Stimulated activated CD8-positive, alpha-beta memory T cell treated with anti-CD3 and anti-CD28 coated beads, Interleukin-7, amount 100 ng/mL, for 1 hour (primary cell): ENCODE measurements around the gene SEZ6L.

Experiments used
- DNase-seq, 2 donors: peaks; one replicate each; pipeline ENCODE4 v3.0.0-alpha.2; 2020; ENCODE audit warnings: low read depth in 2 of 2

The SEZ6L gene

GRCh38 chr22:26241361-26241760 lies 72.1 kb downstream of the SEZ6L start:
- DNase-seq, result no peak

GRCh38 chr22:26245001-26245400 lies 75.7 kb downstream of the SEZ6L start:
- no peak for DNase-seq

GRCh38 chr22:26246552-26246951 lies 77.3 kb downstream of the SEZ6L start:
- DNase-seq, result no peak

GRCh38 chr22:26251869-26252268 lies 82.6 kb downstream of the SEZ6L start:
- DNase-seq, result no peak

GRCh38 chr22:26259510-26259909 lies 90.2 kb downstream of the SEZ6L start:
- DNase-seq, result no peak

GRCh38 chr22:26264162-26264561 lies 94.9 kb downstream of the SEZ6L start:
- DNase-seq, result no peak

- no peak for DNase-seq
These were observed 96.0 kb downstream of the SEZ6L start for GRCh38 chr22:26265281-26265680.

GRCh38 chr22:26265909-26266308 lies 96.6 kb downstream of the SEZ6L start:
- DNase-seq, result no peak

- no peak for DNase-seq
These were observed 98.6 kb downstream of the SEZ6L start for GRCh38 chr22:26267856-26268255.

GRCh38 chr22:26269572-26269971 lies 100.3 kb downstream of the SEZ6L start:
- DNase-seq, result no peak

GRCh38 chr22:26271427-26271826 lies 102.2 kb downstream of the SEZ6L start:
- no peak for DNase-seq

- no peak for DNase-seq
These were observed 103.9 kb downstream of the SEZ6L start for GRCh38 chr22:26273011-26273675.

- DNase-seq, result no peak
These were observed 107.4 kb downstream of the SEZ6L start for GRCh38 chr22:26276529-26277160.

GRCh38 chr22:26281941-26282340 lies 112.7 kb downstream of the SEZ6L start:
- DNase-seq, result no peak

- no peak for DNase-seq
These were observed 114.1 kb downstream of the SEZ6L start for GRCh38 chr22:26283330-26283729.

- DNase-seq, result no peak
These were observed 116.4 kb downstream of the SEZ6L start for GRCh38 chr22:26285632-26286031.

GRCh38 chr22:26286091-26286820 lies 117.0 kb downstream of the SEZ6L start:
- DNase-seq, result no peak

- no peak for DNase-seq
These were observed 118.3 kb downstream of the SEZ6L start for GRCh38 chr22:26287382-26288225.

GRCh38 chr22:26289611-26290101 lies 120.4 kb downstream of the SEZ6L start:
- DNase-seq, result no peak

GRCh38 chr22:26291940-26292666 lies 122.8 kb downstream of the SEZ6L start:
- no peak for DNase-seq

- DNase-seq, result no peak
These were observed 123.4 kb downstream of the SEZ6L start for GRCh38 chr22:26292667-26292995.
